Cardiac fibroblast (primary cell): ENCODE results near the gene DGKE.

Experiments
- DNase-seq, 2 donors: peaks; one replicate each; pipeline versions ENCODE4 v3.0.0 to v3.0.0-alpha.2; 2010; ENCODE audit warnings: low read depth in 2 of 2
- H3K4me3 ChIP-seq, 2 donors: replicated peaks in 1 of 2; 1 replicate in 1 of 2; 2 replicates in 1 of 2; pipeline ENCODE4 v1.5.1; 2011; ENCODE audit warnings: low read depth in 2 of 2, low read length in 2 of 2, mild to moderate bottlenecking in 2 of 2, moderate library complexity in 1 of 2
- CTCF ChIP-seq: IDR thresholded peaks from one replicate; pipeline ENCODE4 v1.5.1; 2011; ENCODE audit warnings: low read depth, mild to moderate bottlenecking, low read length, inconsistent platforms

Gene DGKE

GRCh38 chr17:56820207-56820606 lies 13.7 kb upstream of the DGKE start:
- DNase-seq: no peak
- H3K4me3 ChIP-seq: no peak overlapping the region
- no peak for TF ChIP-seq CTCF

DNA sequence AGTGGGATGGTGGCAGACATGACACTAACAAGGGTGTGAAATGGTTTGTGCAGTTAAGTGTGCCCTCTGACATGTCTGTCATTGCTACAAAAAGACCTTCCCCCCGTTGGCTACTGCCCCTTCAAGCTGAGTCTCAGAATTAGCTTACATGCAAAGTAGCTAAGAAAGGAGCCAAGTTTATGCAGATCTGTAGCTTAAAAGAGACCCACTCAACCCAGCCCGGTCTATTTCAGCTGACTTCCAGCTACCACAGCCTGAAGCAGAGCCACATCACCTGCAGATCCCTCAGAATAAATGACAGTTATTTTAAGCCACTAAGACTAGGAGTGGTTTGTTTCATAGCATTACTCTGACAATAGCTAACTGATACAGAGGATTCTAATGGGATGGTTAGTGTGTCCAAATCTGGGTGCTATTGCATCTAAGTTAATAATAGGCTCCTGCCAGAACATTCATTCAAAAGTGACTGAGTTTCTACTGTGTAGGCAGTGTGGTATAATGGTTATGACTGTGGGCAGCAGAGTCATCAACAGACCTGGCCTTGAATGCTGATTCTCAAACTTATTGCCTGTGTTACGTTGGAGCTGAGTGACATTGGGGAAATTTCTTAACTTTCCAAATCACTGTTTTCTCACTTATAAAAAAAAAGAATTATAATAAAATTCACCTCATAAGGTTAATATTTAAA lies 12.0 kb upstream of the DGKE start:
- no peak for DNase-seq
- no peak for TF ChIP-seq CTCF

DNA sequence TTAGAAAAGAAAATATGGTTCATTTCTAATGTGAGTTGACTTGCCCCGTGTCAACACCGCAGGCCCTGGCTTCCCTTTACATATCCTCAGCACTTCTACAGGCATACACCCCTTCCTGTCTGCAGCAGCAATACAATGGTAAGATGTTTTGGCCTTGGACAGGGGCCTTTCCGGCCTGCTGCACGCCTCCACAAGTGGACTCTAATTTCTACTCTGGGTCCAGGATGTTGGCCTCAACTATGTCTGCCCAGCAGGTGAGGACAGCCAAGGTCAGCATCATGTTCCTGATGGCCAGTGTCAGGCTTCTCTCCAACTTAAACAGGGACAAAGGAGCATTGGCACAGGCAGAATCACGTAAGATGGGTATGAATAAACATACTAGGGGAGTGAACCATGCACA lies 11.2 kb upstream of the DGKE start:
- TF ChIP-seq CTCF: no peak
- peak; percentile 3 to 37 for DNase-seq
- H3K4me3 ChIP-seq: no peak overlapping the region

More for the DNA sequence above, 12.0 kb upstream of the DGKE start:
- H3K4me3 ChIP-seq: no peak overlapping the region

- DNase-seq: peak in 1 of 2 donors; percentile 13
- no peak overlapping the region for H3K4me3 ChIP-seq
- TF ChIP-seq CTCF: no peak
Observed at GRCh38 chr17:56823848-56824247, 10.1 kb upstream of the DGKE start.

DNA sequence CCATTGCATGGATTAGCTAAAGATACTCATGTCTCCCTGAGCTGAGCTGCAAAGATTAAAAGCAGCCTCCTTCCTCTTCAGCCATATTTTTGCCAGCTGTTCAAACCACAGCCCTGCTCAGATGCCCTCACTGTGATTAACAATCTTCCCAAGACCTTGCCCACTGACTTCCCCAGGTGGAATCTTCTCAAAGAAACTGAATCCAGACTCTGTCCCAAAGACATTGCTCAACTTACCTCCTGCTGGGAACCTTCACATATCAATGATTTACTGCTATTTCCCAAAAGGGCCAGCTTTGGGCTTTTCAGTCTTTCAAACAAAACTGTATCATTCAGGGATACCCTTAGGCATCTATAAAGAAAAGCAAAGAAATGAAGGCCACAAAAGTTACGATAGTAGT lies 9.4 kb upstream of the DGKE start:
- TF ChIP-seq CTCF: no peak
- H3K4me3 ChIP-seq: no peak overlapping the region
- DNase-seq: no peak

DNA sequence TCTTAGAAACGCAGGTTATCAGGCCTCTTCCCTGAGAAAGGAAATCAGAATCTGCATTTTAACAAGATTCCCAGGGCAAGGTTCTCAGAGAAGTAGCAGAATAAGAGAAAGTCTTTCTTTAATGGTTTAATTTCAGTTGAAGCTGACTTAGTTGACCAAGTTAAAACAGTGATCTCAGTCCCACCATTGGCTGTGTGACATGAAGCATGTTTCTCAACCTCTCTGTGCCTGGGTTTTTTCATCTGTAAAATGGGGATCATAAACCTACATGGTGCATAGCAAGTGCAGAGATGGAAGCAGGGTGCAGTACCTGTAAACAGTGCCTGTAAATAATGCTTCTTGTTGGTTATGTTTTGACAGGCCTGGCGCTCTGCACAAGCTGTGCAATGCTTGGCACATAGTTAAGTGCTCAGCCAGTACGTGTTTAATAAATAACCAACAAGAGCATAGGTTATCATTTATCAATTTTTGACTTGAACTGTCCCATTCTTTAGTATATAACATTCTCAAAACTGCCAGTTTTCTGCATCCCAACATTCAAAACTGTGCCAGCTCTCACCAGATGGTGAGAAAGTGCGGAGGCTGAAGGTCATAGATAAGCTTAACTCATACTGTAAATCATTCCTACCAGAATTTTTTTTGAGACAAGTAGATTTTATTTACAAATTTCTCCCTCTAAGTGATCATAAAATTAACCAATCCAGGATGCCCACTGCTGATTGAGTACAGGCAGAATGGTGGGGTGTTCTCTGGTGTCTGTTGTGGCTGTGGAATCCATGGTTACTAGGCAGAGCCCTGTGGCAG lies 7.1 kb upstream of the DGKE start:
- no peak for DNase-seq
- no peak for TF ChIP-seq CTCF
- no peak overlapping the region for H3K4me3 ChIP-seq
